ENCODE results near the gene MED9.

MED9 gene

DNA sequence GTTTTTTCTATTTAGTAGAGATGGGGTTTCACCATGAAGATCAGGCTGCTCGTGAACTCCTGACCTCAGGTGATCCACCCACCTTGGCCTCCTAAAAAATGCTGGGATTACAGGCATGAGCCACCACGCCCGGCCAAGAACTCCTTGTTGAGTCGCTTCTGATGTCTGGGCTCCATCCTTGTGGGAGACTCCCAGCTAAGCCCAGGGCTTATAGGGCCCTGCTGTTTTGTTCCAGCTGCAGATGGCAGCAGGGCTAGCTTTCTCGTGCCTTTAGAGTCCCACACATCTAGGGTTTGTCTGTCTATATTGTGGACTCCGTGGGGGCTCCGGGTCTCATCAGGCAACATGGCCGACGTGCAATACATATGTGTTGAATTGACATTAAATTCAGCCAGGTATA, 39.3 kb upstream of the MED9 start:
- DNase-seq (ENCODE audit: low read depth), result no peak
- no peak for TF ChIP-seq CTCF (IDR thresholded peaks at IDR 0.05; ENCODE audit: insufficient read depth, low read depth, low read length, missing control alignments)

GRCh38 chr17:17437893-17438292, 38.9 kb upstream of the MED9 start:
- DNase-seq (ENCODE audit: low read depth), result no peak
- no peak overlapping the region for H3K4me3 ChIP-seq (ENCODE audit: low read length)
- TF ChIP-seq CTCF (IDR thresholded peaks at IDR 0.05; ENCODE audit: insufficient read depth, low read depth, low read length, missing control alignments), result no peak

More for the DNA sequence above, 39.3 kb upstream of the MED9 start:
- H3K4me3 ChIP-seq (ENCODE audit: low read length), result no peak overlapping the region

GRCh38 chr17:17440010-17440843, 36.6 kb upstream of the MED9 start:
- TF ChIP-seq CTCF (IDR thresholded peaks at IDR 0.05; ENCODE audit: insufficient read depth, low read depth, low read length, missing control alignments), result peak; percentile 71
- peak; percentile 66 for DNase-seq (ENCODE audit: low read depth)
- H3K4me3 ChIP-seq (ENCODE audit: low read length), result no peak overlapping the region

DNA sequence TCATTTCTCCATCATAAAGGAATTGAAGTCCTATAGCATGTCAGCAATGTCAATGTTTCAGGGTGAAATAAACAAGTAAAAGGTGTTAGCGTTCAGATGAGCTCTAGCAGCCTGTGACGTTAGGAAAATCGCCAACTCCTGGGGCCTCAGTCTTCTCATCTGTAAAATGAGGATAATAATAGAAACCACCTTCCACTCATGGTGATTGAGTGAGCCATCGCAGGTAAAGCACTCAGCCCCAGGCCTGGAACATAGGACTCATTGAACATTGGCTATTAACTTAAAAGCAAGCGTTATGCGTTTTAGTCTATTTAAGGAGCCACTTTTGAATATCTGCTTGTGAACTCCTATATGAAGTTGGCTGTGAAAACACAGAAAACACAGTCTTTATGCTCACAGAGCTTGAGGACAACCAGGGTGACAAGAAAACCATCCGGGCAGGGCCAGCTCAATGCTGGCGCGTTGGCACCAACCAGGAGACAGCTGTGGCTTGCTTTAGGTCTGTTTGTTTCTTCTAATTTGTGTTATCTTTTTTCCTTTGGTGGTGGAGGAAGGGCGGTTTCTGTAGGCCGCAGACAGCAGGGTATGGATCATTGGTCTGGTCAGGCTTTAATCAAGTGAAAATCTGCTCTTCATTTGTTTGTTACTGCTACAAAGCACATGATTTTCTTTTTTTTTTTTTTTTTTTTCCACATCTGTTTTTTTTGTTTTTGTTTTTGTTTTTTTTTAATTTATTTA, 35.7 kb upstream of the MED9 start:
- DNase-seq (ENCODE audit: low read depth), result no peak
- no peak for TF ChIP-seq CTCF (IDR thresholded peaks at IDR 0.05; ENCODE audit: insufficient read depth, low read depth, low read length, missing control alignments)
- no peak overlapping the region for H3K4me3 ChIP-seq (ENCODE audit: low read length)

GRCh38 chr17:17443173-17443572, 33.6 kb upstream of the MED9 start:
- no peak for TF ChIP-seq CTCF (IDR thresholded peaks at IDR 0.05; ENCODE audit: insufficient read depth, low read depth, low read length, missing control alignments)
- no peak for DNase-seq (ENCODE audit: low read depth)
- no peak overlapping the region for H3K4me3 ChIP-seq (ENCODE audit: low read length)

- H3K4me3 ChIP-seq (ENCODE audit: low read length), result no peak overlapping the region
- no peak for TF ChIP-seq CTCF (IDR thresholded peaks at IDR 0.05; ENCODE audit: insufficient read depth, low read depth, low read length, missing control alignments)
- no peak for DNase-seq (ENCODE audit: low read depth)
Measured at GRCh38 chr17:17445296-17445924, 31.4 kb upstream of the MED9 start.

Measured in epithelial cell of esophagus (primary cell).